GM12892 (cell line): Measurements from ENCODE around the gene SHISA6.

Experiments
- POLR2A ChIP-seq: IDR thresholded peaks from 2 replicates; pipeline ENCODE4 v1.6.1; 2011; ENCODE audit warnings: low read depth, low read length, control low read depth
- POLR2AphosphoS5 ChIP-seq: IDR thresholded peaks from 2 replicates; pipeline ENCODE4 v1.6.1; 2011; ENCODE audit warnings: low read depth, low read length, control low read depth

- TF ChIP-seq POLR2A (no peak), POLR2AphosphoS5 (no peak)
Measured at GRCh38 chr17:11493936-11494335, 252.9 kb downstream of the SHISA6 start.
